OCI-LY7 (cell line): Measurements from ENCODE around the gene GRAMD2B.

ENCODE experiments used
- EZH2phosphoT487 ChIP-seq: fragments of 200-600 bp; sonication (generic); IDR thresholded peaks from 2 replicates; pipeline ENCODE4 v1.6.1; 2018; ENCODE audit warnings: low read depth, borderline replicate concordance, mild to moderate bottlenecking, mixed run types, antibody characterized with exemption, low read length, moderate library complexity, mixed read lengths
- TF ChIP-seq, protein P1 (sequence below): fragments of 200-600 bp; sonication (generic); conservative IDR thresholded peaks from 2 replicates; pipeline ENCODE4 v1.5.1; 2014; ENCODE audit warnings: mild to moderate bottlenecking, antibody characterized with exemption, low read length, moderate library complexity, mixed read lengths

DNA sequence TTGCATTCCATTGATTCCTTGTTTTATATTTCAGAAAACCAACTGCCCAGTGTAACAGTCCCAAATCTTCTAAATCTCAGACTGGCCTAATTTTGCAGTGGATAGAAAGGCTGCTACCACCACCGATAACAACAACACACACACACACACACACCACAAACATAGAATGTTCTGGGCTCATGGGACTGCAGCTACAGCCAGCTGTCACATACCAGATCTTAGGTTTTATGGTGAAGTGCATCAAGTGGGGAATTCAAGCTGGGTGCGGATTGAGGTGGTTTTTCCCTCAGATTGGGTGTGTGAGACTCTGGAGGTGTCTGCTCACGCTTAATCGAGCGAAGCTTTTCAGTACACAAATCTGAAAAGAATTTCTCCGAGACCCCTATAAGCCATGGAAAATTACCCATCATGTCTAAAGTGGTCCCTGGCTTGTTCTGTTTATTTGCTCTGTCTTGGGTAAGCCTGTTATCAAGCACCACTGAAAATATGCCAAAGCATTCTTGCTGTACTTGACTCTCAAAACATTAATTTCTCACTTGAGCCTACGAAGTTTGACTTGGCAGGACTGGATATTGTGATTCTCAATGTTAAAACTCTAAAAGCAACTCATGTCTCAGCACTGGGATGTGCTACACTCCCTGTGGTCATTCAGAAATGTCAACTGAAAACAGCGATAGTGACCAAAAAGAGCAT lies 100.8 kb downstream of the GRAMD2B start:
- TF ChIP-seq, protein P1, sequence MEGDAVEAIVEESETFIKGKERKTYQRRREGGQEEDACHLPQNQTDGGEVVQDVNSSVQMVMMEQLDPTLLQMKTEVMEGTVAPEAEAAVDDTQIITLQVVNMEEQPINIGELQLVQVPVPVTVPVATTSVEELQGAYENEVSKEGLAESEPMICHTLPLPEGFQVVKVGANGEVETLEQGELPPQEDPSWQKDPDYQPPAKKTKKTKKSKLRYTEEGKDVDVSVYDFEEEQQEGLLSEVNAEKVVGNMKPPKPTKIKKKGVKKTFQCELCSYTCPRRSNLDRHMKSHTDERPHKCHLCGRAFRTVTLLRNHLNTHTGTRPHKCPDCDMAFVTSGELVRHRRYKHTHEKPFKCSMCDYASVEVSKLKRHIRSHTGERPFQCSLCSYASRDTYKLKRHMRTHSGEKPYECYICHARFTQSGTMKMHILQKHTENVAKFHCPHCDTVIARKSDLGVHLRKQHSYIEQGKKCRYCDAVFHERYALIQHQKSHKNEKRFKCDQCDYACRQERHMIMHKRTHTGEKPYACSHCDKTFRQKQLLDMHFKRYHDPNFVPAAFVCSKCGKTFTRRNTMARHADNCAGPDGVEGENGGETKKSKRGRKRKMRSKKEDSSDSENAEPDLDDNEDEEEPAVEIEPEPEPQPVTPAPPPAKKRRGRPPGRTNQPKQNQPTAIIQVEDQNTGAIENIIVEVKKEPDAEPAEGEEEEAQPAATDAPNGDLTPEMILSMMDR = no peak
- no peak for TF ChIP-seq EZH2phosphoT487
